Heart left ventricle (tissue), 16 donors: ENCODE measurements around the gene FBXW2. TPM values are rescaled to one million over a fixed set of nuclear protein-coding genes. Genes with fewer than 3 reads are reported as not detected.

ENCODE experiments used
- ATAC-seq, 4 donors: fragments of 200-7000 bp; cut with Tn5 transposase; one replicate each; pipeline ENCODE4 v1.9.1; 2020 to 2022; ENCODE audit warnings: moderate library complexity in 4 of 4, mild to moderate bottlenecking in 3 of 4, moderate number of reproducible peaks in 1 of 4
- DNase-seq, 5 donors: peaks; one replicate each; pipeline ENCODE4 v3.0.0-alpha.2; 2020
- H3K27ac ChIP-seq, 12 donors: fragments of 200-600 bp; sonication (generic) in 4 of 12; one replicate each; pipeline versions ENCODE4 v1.5.0 to v1.8.0; 2016 to 2022; ENCODE audit warnings: mild to moderate bottlenecking in 2 of 12
- H3K27me3 ChIP-seq, 9 donors: fragments of 200-600 bp; sonication (generic) in 2 of 9; one replicate each; pipeline versions ENCODE4 v1.5.1 to v1.8.0; 2016 to 2022; ENCODE audit warnings: mild to moderate bottlenecking in 3 of 9
- H3K36me3 ChIP-seq, 9 donors: fragments of 200-600 bp; sonication (generic) in 2 of 9; one replicate each; pipeline versions ENCODE4 v1.5.0 to v1.8.0; 2018 to 2022; ENCODE audit warnings: mild to moderate bottlenecking in 2 of 9
- H3K4me1 ChIP-seq, 12 donors: fragments of 200-600 bp; sonication (generic) in 4 of 12; one replicate each; pipeline versions ENCODE4 v1.5.0 to v1.8.0; 2016 to 2022; ENCODE audit warnings: mild to moderate bottlenecking in 3 of 12
- H3K4me3 ChIP-seq, 12 donors: fragments of 200-600 bp; sonication (generic) in 4 of 12; one replicate each; pipeline versions ENCODE4 v1.5.0 to v1.8.0; 2017 to 2022; ENCODE audit warnings: mild to moderate bottlenecking in 9 of 12, moderate library complexity in 4 of 12
- H3K9me3 ChIP-seq, 12 donors: fragments of 200-600 bp; sonication (generic) in 4 of 12; one replicate each; pipeline versions ENCODE4 v1.5.0 to v1.8.0; 2016 to 2022; ENCODE audit warnings: mild to moderate bottlenecking in 1 of 12
- CTCF ChIP-seq, 12 donors: fragments of 200-600 bp; sonication (generic) in 4 of 12; IDR thresholded peaks; one replicate each; pipeline versions ENCODE4 v1.5.0 to v1.8.0; 2018 to 2022; ENCODE audit warnings: antibody characterized with exemption in 12 of 12, mild to moderate bottlenecking in 5 of 12
- POLR2A ChIP-seq, 2 donors: fragments of 450-650 bp; IDR thresholded peaks; one replicate each; pipeline ENCODE4 v1.6.1; 2017; ENCODE audit warnings: antibody characterized with exemption in 2 of 2, mild to moderate bottlenecking in 2 of 2, moderate library complexity in 2 of 2
- WGBS, 4 donors: extraction: QIAGEN DNeasy Blood & Tissue Kit in 2 of 4; methylation state at CpG; one replicate each; pipeline versions ENCODE4 v1.1.5 to v1.1.7; 2013 to 2018; 5-methylcytosine and 5-hydroxymethylcytosine counted together
- intact Hi-C, 10 donors: fragments of 100-400 bp; cut with DNase I; formaldehyde crosslinking; loops; one replicate each; pipeline versions ENCODE4 v1.11.1 to v1.14.2; 2022
- long read RNA-seq, 3 donors: library from polyadenylated mRNA; unstranded; transcript quantifications; one replicate each; pipeline ENCODE4 v2.0.0, GENCODE V29; 2020 to 2021
- polyA plus RNA-seq, 2 donors: library from polyadenylated mRNA; stranded (reverse); fragments of 200-250 nt; gene quantifications; one replicate each; pipeline ENCODE4 v1.2.3, GENCODE V29; 2013
- total RNA-seq, 9 donors: library from RNA; depleted of rRNA in 2 of 9; stranded (reverse); fragments of >200 nt in 2 of 9; fragmentation: NEBNext Ultra II Directional in 3 of 9; extraction: Animal tissue kit (Norgen Biotek cat#: 25700) in 3 of 9; gene quantifications; one replicate each; pipeline versions ENCODE4 v1.1.0 to v1.2.4, GENCODE V29; 2016 to 2023
- donor health status: ischemic (EF 13 %, LVEDD 7.1; RV severe dilation, severe dysfunction).
- donor health status: healthy with polysubstance abuse.
- donor health status: DM: no; HTN: yes; CAD: no.
- donor health status: DM: no; HTN: no; CAD: no.
- donor health status: ischemic (EF 25% LVEDD 6.9; RV normal size, moderate dysfunction).
- donor health status: ischemic (EF 25% LVEDD 5.7; RV mildly dilated, moderate dysfunction).
- donor health status: healthy.
- donor health status: DM: yes; HTN: yes; CAD: no.
- donor health status: ischemic (EF 35%, LVEDD 5.7; RV mildly dilated, moderate dysfunction).
- donor health status: nonischemic (EF 11% LVEDD 7.7; RV severe dilation, severe dysfunction).
- donor health status: DM: yes; HTN: yes; CAD: no.
- donor health status: PGD.
- donor health status: ischemic (EF 29% LVEDD 5.4; RV normal size, mild dysfunction).
- donor health status: nonischemic (EF 23%, LVEDD 6.1; RV moderate dilation, normal function).

The FBXW2 gene
- total RNA-seq (10 to 100 TPM; 27.0 to 58.7 (median 42.0) TPM), polyA plus RNA-seq (10 to 100 TPM in 1 of 2 donors, 1 to 10 TPM in 1; 7.9 to 24.5 TPM)
- long read RNA-seq, donor 1, full-length matches to known transcripts, result 7 of 33 reads
- long read RNA-seq, donor 1, partial matches to known transcripts, result 9 of 33 reads
- long read RNA-seq, donor 1, other reads (novel, unspliced or antisense), result 17 of 33 reads
- long read RNA-seq, donor 2, full-length matches to known transcripts, result 28 of 104 reads
- long read RNA-seq, donor 2, partial matches to known transcripts, result 23 of 104 reads
- long read RNA-seq, donor 2, other reads (novel, unspliced or antisense), result 53 of 104 reads
- long read RNA-seq, donor 3, full-length matches to known transcripts, result 7 of 32 reads
- long read RNA-seq, donor 3, partial matches to known transcripts, result 3 of 32 reads
- long read RNA-seq, donor 3, other reads (novel, unspliced or antisense), result 22 of 32 reads

GRCh38 chr9:120792898-120793765 lies at the start of gene FBXW2:
FBXW2 (minus strand) TSS chr9:120793416; CDS start chr9:120788258, 5,158 bp downstream.
- intact Hi-C loops, result loop anchor here in 6 of 10 donors (1.0 to 5.0 kb wide), 4 partner anchors 49 to 144 kb away; partner anchors contain the start of gene PSMD5 (in 6 of the 6)
- Histone ChIP-seq H3K27ac (peak within 1 kb of the TSS; percentile 45 to 96 (median 90)), H3K4me1 (peaks cover 3 to 51% (median 26%) of the 10 kb centered on the region in 12 donors), H3K9me3 (no peaks in the 10 kb centered on the region), H3K36me3 (peaks cover 0 to 23% (median 10%) of the 10 kb centered on the region in 9 donors), H3K27me3 (no peaks in the 10 kb centered on the region), H3K4me3 (peak within 1 kb of the TSS; percentile 64 to 97 (median 82))
- DNase-seq (peak; percentile 94 to 96 (median 95)), ATAC-seq (peak; percentile 100)
- WGBS, 4 donors, result 0 to 1% (median 0%) methylated on average over 39 to 72 of the region's 72 CpGs
- TF ChIP-seq POLR2A (IDR thresholded peaks at IDR 0.05), result peak in 1 of 2 donors; percentile 91
- peak in 1 of 12 donors; percentile 6 for TF ChIP-seq CTCF (IDR thresholded peaks at IDR 0.05)

GRCh38 chr9:120841930-120842684 lies 48.9 kb upstream of the FBXW2 start:
- H3K27me3 ChIP-seq, result no peaks in the 10 kb centered on the region
- DNase-seq, result no peak
- ATAC-seq, result peak; percentile 1 to 11 (median 7)
- peak overlapping the region; percentile 60 to 95 (median 78) for H3K4me3 ChIP-seq
- peaks cover 0 to 30% (median 6%) of the 10 kb centered on the region in 9 donors for H3K36me3 ChIP-seq
- intact Hi-C loops, result loop anchor here in 8 of 10 donors (2.0 to 10.0 kb wide), 5 partner anchors 27 to 93 kb away; partner anchors contain the start of genes FBXW2 (in 6 of the 8) and PHF19 (in 1 of the 8)
- peaks cover 0 to 6% (median 0%) of the 10 kb centered on the region in 12 donors for H3K9me3 ChIP-seq
- peaks cover 0 to 44% (median 17%) of the 10 kb centered on the region in 12 donors for H3K4me1 ChIP-seq
- WGBS, 4 donors, result 33 to 41% (median 39%) methylated on average over 18 of the region's 18 CpGs
- TF ChIP-seq CTCF (IDR thresholded peaks at IDR 0.05), result no peak
- no peak for TF ChIP-seq POLR2A (IDR thresholded peaks at IDR 0.05)
- peak overlapping the region; percentile 83 to 99 (median 94) for H3K27ac ChIP-seq

GRCh38 chr9:120839146-120839545 lies 45.9 kb upstream of the FBXW2 start:
- Histone ChIP-seq H3K9me3 (peaks cover 0 to 6% (median 0%) of the 10 kb centered on the region in 12 donors), H3K4me3 (no peak overlapping the region), H3K27ac (no peak overlapping the region), H3K36me3 (peaks cover 0 to 32% (median 18%) of the 10 kb centered on the region in 9 donors), H3K27me3 (no peaks in the 10 kb centered on the region), H3K4me1 (peaks cover 0 to 28% (median 12%) of the 10 kb centered on the region in 12 donors)
- WGBS, 4 donors, result 79 to 83% (median 80%) methylated on average over 2 of the region's 2 CpGs
- DNase-seq, result no peak
- TF ChIP-seq CTCF (IDR thresholded peaks at IDR 0.05) (no peak), POLR2A (IDR thresholded peaks at IDR 0.05) (no peak)
- intact Hi-C loops, result no loop called here
- no peak for ATAC-seq
